HG03280 (cell line): ENCODE measurements around the gene TOMM20.
"Not testable (repeated sequence)": the region's sequence is repeated elsewhere in the genome, so short reads cannot be mapped to it uniquely, and the experiment has no call there.

Experiments used
- ATAC-seq: cut with Tn5 transposase; IDR thresholded peaks from one replicate; pipeline ENCODE4 v1.9.1; 2021; ENCODE audit warnings: mild to moderate bottlenecking, moderate library complexity; ENCODE audit not compliant: unreplicated experiment

The TOMM20 gene

GRCh38 chr1:235080297-235080657 lies 48.4 kb downstream of the TOMM20 start:
- ATAC-seq: not testable (repeated sequence)

- ATAC-seq: no peak
Observed at GRCh38 chr1:235079443-235080296, 49.0 kb downstream of the TOMM20 start.

GRCh38 chr1:235078480-235079381 lies 49.9 kb downstream of the TOMM20 start:
- ATAC-seq: no peak

- peak; percentile 30 for ATAC-seq
Observed at GRCh38 chr1:235077571-235078479, 50.8 kb downstream of the TOMM20 start.

- ATAC-seq: no peak
Observed at GRCh38 chr1:235077163-235077540, 51.5 kb downstream of the TOMM20 start.

GRCh38 chr1:235076504-235077162 lies 52.0 kb downstream of the TOMM20 start:
- ATAC-seq: no peak

GRCh38 chr1:235075777-235076308 lies 52.8 kb downstream of the TOMM20 start:
- ATAC-seq: no peak

- peak; percentile 50 for ATAC-seq
Observed at GRCh38 chr1:235075048-235075776, 53.4 kb downstream of the TOMM20 start.

- peak; percentile 39 for ATAC-seq
Observed at GRCh38 chr1:235074523-235075047, 54.1 kb downstream of the TOMM20 start.

GRCh38 chr1:235073968-235074522 lies 54.6 kb downstream of the TOMM20 start:
- ATAC-seq: no peak

GRCh38 chr1:235073331-235073967 lies 55.2 kb downstream of the TOMM20 start:
- ATAC-seq: no peak

GRCh38 chr1:235072577-235072976 lies 56.1 kb downstream of the TOMM20 start:
- ATAC-seq: not testable (repeated sequence)

- no peak for ATAC-seq
Observed at GRCh38 chr1:235072096-235072495, 56.5 kb downstream of the TOMM20 start.

GRCh38 chr1:235070819-235071218 lies 57.8 kb downstream of the TOMM20 start:
- no peak for ATAC-seq

GRCh38 chr1:235069577-235070563 lies 58.8 kb downstream of the TOMM20 start:
- no peak for ATAC-seq

GRCh38 chr1:235069176-235069575 lies 59.5 kb downstream of the TOMM20 start:
- ATAC-seq: no peak
